HG02588 (cell line): Measurements from ENCODE around the gene ZNHIT2.

Source experiments
- ATAC-seq: cut with Tn5 transposase; IDR thresholded peaks from one replicate; pipeline ENCODE4 v1.9.1; 2021; ENCODE audit warnings: mild to moderate bottlenecking, moderate library complexity; ENCODE audit not compliant: unreplicated experiment

The ZNHIT2 gene

DNA sequence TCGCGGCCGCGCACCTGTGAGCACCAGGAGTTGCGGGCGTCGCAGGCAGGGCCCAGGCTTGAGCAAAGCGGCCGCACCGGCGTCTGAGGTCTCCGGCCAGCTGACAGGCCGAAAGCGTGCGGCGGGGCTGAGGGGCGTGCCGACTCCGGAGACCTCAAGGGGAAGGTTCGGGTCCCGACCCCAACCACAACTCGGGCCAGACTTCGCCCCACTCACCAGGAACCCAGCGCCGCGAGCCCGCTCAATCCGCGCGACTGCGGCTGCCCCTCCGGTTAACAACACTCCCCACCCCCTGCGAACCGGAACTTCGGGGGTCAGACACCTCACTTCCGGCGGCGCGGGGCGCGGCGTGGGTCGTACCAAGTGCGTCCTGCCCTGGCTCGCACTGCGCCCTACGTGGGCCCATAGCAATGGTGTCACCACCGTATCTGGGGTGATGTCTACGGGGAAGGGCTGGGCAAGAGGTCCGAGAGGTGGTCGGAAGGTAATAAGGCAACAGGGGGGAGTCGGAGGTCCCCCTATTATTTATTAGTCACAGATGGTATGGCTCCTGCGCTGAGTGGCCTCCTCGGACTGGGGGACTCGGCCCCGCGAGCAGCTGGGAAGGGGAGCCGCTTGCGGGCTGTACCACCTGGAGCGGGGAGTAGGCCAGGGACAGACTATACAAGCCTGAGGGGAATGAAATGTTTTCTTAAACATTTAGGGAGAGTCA is 16.9 kb upstream of the ZNHIT2 start, which contains the start of gene SYVN1:
Gene SYVN1, minus strand, starts transcription at position 280 of the 712 bp plus-strand sequence. CDS start 918 bp downstream, outside the sequence.
- ATAC-seq, result peak; percentile 55

DNA sequence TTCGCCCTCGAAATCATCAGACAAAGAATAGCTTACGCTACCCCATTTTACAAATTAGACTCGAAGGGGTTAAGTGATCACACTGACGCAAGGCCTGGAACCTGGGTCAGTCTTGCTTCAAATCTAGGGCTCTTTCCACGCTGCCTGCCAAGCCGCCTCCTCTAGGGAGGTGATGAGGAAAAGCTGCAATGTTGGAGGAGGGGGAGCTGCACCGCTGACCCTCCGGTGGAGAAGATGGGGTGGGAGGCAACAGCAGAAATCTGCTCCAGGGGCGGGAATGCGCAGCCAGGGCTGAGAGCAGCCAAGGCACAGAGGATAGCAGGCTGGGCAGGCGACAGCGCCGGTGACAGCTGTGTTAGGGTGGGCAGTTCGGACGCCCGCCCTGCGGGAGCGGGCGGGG is 16.2 kb upstream of the ZNHIT2 start:
- no peak for ATAC-seq

DNA sequence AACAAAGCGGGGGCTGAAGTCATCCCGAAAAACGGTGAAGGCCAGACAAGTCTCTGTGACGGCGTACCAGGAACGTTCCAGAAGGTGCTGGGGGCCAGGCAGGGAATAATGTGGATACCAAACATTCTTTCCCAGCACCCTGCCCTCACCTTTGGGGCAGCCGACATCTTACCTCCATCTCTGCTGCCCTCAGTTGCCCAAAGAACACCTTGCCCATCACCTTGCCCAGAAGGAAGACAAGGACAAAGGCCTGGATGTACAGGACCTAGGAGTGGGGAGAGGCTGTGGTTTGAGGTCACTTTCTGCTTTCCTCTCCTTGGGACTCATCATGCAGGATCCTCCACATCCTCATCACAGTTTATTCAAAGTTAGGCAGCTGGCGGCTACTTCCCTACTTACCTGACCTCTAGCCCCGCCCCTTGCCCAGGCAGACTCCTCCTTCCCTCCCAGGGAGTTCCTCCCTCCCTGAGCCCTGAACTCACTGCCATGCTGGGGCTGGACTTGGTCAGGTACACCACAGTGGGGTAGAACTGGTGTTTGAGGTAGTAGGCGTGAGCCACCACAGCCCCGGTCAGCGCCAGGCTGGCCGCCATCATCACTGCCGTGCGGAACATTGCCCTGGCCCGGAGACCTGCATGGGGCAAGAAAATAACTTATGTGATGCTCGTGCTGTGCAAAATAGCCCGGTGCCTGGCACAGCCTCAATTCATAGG is 15.6 kb upstream of the ZNHIT2 start:
- ATAC-seq, result no peak

DNA sequence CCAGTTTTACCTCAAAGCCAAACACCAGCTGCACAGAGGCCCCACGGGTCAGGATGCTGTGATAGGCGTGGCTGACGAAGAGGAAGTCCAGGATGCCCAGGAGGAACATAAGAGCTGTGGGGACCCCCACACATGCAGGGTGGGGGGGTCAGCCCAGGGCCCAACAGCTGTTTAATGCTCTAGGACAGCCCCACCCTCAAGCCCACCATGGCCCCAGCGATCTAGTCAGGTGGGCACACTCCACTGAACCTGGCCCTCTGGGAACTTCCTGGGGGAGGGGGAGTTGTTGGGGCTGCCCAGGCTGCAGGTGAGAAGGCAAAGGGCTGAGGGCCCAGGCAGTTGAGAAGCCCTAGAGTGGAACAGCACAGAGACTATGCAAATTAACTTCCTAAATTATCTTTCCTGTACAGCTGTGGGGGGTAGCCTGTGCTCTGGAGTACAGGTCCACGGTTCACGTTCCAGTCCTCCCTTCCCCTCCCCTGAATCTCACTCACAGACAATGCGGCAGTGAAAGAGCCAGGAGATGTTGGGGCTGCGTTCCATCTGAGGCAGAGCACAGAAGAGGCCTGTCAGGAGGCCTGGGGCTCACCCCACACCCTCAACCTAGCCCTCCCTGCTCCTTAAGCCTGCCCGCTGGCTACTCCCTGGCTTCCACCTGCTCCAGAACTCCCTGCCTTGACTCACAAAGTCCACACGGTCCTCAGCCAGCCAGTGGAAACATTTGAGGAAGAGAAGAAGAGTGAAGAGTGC is 14.9 kb upstream of the ZNHIT2 start:
- ATAC-seq, result peak; percentile 35

DNA sequence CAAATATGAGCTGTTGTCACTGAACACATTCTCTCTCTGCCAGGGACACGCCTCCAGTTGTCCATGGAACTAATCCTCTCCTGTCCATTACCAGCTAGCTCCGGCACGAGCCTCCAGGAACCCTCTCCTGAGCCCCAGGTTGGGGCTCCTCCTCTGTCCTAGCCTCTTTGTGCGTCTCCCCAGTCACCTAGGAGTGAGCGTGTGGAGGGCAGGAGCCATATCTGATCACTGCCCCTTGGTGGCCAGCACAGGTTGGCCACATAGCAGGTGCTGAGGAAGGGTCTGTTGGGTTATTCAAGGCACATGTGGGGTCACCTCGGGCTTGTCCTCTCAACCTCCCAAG is 14.4 kb upstream of the ZNHIT2 start:
- ATAC-seq, result no peak

DNA sequence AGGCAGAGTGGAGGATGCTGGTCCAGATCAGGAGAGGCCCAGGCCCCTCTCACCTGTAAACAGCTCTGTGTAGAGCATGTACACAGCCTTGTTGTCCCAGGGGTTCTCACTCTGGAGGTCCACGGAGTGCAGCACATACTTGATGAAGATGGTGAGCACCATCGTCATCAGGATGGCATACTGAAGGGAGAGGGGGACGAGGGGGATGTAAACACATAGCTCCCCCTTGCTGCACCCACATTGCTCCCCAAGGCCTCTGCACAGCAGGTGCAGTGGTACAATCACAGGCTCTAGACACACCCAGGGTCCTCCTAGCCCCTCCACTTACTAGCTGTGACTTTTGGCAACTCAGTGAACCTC is 13.9 kb upstream of the ZNHIT2 start:
- no peak for ATAC-seq

DNA sequence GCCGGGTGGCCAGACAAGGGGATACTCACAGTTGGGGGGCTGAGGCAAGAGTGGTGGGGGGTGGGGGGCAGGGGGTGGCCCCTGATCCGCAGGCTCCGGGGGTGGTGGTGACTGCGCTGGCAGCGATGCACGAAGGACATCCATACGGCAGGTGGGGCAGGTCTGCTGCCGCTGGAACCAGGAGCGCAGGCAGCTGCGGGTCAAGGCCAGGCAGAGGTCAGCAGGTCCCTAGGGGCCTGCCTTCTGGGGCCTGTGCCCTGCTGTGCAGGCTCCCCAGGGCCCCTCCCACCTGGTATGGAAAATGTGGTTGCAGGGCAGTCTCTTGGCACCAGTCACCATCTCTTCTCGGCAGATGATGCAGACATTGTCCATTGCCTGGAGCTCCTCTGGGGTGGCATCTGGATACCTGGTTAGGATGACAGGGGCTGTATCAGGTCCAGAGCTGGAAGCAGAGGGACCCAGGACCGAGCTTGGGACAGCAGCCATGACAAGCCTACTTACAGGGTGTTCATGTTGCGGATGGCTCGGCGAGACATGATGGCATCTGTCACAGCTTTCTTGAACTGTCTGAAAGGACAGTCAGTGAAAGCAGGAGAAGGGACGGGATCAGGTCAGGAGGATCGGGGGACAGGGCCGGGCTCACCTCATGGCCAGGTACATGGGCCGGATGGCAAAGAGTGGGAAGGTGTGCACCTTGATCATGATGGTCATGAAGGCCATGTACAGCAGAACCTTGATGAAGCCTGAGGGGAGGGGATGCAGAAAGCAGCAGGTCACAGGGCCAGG is 13.3 kb upstream of the ZNHIT2 start:
- no peak for ATAC-seq

DNA sequence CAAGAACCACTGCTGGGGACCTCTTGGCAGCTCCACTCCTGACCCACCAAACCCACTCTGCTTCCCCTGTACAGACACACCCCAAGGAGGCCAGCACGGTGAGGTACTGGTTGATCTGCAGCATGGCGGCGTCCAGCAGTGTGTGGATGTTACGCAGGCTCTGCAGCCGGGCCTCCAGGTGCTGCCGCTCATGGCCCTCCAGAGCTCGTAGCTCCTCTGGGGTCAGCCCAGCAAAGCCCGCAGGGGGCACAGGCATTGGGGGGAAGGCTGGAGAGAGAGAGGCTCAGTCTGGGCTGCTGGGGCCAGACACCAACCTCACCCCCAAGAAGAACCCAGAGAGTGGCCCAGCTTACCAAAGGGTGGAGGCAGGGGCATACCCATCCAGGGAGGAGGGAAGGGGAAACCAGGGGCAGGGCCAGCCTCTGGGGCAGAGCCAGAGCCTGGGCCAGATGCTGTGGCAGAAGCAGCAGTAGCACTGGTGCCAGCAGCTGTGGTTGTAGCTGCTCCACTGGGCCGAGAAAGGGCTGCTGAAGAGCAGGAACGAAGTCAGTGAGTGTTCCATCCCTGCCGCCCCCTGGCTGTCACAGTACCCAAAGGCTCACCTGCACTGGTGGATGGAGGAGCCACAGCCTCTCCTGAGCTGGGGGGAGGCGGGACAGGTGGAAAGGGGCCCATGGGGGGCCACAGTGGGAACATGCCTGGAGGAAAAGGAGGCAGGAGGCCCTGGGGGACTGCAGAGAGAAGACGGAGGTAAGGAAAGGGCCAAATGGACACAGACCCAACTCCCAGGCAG is 12.3 kb upstream of the ZNHIT2 start:
- no peak for ATAC-seq

DNA sequence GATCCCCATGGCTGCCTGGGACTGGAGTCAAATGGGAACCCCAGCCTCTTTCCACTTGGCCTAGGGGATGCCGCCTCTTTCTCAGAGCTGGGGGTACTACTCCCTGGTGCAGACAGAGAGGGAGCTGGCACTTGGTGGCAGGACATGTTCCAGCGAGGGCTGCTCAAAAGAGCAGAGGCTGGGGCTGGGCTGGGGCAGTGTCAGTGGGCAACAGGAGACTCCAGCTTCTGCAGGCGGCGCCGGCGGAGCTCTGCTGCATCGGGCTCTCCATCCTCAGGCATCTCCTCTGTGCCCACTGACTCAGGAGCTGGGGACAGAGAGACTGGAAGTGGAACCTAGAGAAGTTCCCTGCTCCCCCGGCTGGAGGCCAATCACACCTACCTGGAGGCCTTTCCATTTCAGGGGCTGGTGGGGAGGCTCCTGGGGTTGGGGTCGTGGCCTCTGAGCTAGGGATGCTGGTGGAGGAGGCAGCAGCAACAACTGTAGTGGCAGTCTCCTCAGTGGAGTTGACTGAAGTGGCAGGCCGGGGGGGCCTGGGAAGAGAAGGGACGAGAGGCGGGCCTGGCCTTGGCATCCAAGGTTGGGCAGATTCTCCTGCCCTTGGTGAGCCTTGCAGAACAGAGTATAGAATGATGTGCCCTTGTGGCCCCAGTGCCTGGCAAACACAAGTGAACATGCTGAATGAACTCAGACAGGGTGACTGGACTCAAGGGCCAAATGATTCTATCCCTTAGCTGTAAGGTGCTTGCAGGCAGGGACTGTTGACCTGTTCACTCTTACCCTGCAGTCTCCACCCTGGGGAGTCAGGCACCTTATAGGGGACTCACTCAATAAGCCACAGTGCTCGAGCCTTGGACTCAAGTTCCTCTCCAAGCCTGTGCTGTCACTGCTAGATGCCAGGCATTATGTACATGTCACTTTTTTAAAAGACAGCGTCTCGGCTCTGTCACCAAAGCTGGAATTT is 11.0 kb upstream of the ZNHIT2 start:
- ATAC-seq, result no peak

DNA sequence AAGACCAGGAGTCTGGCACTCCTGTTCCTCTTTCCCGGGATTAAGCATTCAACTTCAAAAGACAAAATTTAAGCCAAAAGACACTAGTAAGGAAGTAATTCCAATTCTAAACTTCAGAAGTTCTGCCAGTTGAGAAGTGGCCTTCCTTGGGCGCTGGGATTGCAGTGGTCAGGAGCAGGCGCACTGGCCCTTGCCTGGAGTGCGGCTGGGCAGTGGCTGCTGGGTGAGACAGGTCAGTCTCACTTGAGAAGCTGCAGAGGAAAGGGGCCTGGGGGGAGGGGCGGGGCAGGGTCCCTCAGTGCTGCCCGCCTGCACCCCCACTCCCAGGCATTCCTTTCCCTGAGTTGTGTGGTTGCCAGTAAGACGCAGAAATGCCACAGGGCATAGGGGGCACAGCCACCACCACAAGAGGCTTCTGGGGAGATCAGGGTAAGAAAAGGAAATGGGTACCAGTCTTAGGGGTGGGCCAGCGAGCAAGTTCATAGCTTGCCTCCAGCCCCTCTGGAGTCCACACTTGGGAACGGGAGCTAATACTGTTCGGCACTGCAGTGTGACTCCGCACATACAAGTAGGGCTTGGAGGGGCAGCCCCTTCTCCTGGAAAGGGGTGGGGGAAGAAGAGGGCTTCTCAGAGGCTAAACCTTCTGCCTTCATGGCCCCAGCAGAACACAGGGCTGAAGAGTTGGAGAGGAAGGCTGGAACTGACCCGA is 10.1 kb upstream of the ZNHIT2 start:
- ATAC-seq, result no peak

DNA sequence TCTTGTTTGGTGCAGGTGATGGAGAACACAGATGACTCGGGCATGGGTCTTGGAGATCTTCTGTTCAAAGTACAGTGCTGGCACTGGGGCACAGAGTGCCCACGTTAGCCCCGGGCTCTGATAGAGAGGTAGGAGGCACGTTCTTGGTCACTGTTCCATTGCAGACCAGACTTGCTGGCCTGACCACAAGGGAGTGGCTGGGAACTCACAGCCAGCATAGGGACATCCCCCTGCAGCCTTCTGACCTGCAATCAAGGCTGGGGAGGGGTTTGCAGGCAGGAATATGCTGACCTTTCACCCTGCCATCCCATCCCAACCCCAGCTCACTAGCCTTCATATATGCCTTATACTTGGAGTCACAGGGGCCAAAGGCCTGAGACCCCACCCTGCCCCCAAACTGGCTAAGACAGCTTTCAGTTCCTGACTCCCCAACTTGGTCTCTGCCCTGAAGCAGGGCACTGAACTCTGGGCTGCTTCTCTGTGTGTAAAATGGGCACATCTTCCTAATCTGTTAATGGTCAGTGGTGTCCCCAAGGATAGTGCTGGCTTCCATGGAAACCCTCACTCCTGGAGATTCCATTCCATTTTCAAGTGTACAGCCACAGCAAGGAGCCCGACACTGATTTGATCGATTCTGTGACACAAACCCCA is 9.2 kb upstream of the ZNHIT2 start:
- no peak for ATAC-seq

DNA sequence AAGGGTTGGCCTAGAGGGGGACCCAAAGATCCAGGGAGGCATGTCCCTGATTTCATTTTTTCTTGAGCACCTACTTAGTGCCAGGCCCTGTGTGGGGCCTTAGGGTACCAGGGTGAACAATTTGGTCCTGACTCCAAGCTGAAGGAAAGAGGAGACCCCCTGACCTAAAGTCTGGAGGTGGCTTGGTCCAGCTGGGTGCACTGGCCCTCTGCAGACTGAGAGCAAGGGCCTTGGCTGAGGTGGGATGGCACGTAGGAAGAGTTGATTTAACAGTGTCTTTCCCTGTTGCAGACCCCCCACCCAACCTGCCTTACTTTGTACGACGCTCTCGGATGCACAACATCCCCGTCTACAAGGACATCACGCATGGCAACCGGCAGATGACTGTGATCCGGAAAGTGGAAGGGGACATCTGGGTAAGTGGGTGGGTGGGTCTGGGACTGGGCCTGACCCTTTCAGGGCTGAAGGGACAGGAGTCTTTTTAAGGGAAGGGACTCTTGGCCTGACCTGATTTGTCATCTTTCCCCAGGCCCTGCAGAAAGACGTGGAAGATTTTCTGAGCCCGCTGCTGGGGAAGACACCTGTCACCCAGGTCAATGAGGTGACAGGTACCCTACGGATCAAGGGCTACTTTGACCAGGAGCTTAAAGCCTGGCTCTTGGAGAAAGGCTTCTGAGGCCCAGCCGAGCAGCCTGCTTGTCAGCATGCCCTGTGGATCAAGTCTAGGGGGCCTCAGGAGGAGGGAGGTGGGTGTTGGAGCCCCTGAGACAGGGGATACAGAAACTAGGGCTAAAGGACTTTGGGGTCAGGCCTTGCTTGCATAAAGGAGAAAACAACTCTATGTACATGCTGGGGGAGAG is 7.9 kb upstream of the ZNHIT2 start:
- ATAC-seq, result no peak

DNA sequence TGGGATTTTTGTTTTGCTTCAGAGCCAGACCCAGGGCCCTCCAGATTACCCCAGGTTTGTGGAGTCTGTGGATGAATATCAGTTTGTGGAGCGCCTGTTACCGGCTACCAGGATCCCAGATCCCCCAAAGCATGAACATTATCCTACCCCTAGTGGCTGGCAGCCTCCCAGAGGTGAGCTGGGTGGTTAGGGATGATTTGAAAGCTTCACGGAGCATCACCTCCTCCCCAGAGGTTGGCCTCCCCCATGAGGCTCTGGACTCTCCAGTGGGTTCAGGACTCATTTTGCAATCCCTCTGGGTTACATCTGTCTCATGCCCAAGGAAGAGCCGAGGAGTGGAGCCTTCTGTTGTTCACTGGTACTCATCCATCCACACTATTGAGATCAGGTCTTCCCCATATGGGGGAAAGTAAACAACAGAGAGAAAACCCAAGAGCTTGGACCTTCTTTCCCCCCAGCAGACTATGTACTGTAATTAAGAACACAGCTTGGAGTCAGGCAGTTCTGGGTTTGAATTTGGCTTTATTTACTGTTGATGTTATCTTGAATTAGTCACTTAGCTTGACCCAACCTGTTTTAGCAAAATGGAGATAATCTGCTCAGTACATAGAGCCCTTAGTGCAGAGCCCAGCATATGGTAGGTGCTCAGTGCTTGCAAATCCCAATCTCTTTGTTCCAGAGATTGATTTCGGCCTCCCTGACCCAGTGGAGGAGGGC is 7.1 kb upstream of the ZNHIT2 start:
- ATAC-seq, result no peak

DNA sequence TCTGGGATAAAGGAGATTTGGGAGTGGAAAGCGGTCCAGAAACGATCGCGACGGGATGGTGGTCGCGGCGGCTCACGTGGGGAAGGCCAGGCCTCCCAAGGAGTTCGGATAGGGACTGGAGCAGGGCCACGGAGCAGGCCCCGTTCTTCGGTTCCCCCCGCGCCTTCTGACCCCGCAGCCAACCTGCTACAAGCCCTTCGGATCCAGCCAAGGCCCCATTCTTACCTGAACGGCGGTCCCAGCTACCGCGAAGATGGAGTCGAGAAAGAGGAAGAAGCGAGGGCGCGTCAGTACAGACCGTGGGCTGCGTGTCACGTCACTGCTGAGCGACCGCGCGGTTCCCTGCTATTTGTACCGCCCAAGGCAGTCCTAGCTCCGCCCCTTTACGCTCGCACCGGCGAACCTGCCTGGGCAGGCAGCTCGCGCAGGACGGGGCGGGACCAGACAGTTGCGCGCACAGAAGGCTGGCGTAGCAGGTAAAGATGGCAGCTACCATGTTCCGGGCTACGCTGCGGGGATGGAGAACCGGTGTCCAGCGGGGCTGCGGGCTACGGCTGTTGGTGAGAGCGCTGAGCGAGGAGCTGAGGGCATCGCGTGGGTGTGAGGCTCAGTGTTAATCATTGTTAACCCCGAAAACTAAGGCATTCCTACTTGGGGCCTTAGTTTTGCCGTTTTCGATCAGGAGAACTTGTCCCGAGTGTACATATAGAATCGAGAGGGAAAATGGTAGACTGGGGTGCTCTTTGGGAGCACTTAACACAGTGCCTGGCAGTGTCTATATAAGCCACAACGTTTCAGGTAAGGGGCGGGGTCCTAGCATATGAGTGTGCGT is 4.6 kb upstream of the ZNHIT2 start, which contains the start of the genes FAU and MRPL49:
Gene FAU, minus strand, starts transcription at position 270 of the 832 bp plus-strand sequence. CDS start 321 bp downstream, outside the sequence.
Gene MRPL49, plus strand, starts transcription at position 457 of the 832 bp plus-strand sequence. Its CDS starts 26 bp downstream, at position 483.
- ATAC-seq, result peak; percentile 62

DNA sequence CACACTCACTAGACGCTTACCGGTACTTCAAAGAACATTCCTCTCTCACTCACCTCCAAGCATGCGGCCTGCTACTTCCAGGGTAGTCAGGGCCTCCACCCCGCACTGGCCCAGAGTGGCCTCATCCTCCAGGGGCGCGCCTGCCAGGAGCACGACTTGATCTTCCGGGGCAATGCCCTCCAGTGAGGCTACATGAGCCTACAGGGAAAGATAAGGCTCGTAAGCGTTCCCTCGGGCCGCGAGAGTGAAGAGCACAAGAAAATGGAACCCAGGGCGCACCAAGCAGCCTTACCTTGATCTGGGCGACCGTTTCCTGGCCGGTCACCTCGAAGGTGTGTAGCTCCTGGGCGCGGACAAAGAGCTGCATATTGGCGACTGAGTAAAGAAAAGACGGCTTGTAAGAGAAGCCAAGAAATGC is 4.0 kb upstream of the ZNHIT2 start:
- ATAC-seq, result no peak
